ENCODE measurements around the gene EXOC4. TPM values are rescaled to one million over a fixed set of nuclear protein-coding genes. Genes with fewer than 3 reads are reported as not detected.

The EXOC4 gene
- total RNA-seq, 2 donors from 2014 or later: 48.9 to 102 TPM

DNA sequence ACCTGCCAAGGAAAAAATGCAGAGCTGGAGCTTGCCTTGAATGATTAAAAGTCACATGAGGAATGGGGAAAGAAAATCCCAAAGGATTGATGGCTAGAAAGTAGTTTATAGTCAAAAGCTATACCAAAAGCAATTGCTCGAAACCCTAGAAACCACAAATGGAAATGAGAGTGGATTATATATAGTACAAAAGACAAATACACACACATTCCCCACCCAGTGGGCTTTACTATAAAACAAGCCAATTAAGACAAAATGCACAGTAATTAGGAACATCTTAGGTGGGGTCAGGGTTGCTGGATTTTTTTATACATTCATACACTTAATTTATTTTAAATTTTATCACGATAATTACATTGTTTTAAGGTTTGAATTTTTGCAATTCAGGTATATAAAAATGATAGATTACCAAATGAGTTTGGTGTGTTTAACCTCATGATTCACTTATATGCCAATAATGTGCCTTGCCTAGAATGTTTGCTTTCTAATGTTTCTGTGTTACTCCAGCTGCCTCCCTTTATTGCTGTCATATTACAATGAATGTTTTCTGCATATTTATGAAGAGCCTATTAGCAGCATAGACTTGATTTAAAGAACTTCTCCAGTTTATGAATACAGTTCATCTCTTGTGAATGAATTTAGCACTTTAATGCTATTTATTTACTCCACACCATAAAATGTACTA lies 421.3 kb downstream of the EXOC4 start:
- WGBS: 95% methylated on average over 2 of the region's 2 CpGs
- Histone ChIP-seq H3K27me3 (replicated peaks; ENCODE audit: insufficient read depth) (no peaks in the 10 kb centered on the region), H3K36me3 (no peaks in the 10 kb centered on the region), H3K4me3 (no peak overlapping the region), H3K27ac (no peak overlapping the region), H3K9me3 (no peaks in the 10 kb centered on the region), H3K4me1 (replicated peaks) (no peaks in the 10 kb centered on the region)
- TF ChIP-seq, protein P1, sequence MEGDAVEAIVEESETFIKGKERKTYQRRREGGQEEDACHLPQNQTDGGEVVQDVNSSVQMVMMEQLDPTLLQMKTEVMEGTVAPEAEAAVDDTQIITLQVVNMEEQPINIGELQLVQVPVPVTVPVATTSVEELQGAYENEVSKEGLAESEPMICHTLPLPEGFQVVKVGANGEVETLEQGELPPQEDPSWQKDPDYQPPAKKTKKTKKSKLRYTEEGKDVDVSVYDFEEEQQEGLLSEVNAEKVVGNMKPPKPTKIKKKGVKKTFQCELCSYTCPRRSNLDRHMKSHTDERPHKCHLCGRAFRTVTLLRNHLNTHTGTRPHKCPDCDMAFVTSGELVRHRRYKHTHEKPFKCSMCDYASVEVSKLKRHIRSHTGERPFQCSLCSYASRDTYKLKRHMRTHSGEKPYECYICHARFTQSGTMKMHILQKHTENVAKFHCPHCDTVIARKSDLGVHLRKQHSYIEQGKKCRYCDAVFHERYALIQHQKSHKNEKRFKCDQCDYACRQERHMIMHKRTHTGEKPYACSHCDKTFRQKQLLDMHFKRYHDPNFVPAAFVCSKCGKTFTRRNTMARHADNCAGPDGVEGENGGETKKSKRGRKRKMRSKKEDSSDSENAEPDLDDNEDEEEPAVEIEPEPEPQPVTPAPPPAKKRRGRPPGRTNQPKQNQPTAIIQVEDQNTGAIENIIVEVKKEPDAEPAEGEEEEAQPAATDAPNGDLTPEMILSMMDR (IDR thresholded peaks at IDR 0.05): no peak
- TF ChIP-seq POLR2A (IDR thresholded peaks at IDR 0.05): no peak
- no peak for TF ChIP-seq POLR2AphosphoS5 (IDR thresholded peaks at IDR 0.05)
- DNase-seq (ENCODE audit: low spot score): no peak
- intact Hi-C loops (cut with DNase I): no loop called here

DNA sequence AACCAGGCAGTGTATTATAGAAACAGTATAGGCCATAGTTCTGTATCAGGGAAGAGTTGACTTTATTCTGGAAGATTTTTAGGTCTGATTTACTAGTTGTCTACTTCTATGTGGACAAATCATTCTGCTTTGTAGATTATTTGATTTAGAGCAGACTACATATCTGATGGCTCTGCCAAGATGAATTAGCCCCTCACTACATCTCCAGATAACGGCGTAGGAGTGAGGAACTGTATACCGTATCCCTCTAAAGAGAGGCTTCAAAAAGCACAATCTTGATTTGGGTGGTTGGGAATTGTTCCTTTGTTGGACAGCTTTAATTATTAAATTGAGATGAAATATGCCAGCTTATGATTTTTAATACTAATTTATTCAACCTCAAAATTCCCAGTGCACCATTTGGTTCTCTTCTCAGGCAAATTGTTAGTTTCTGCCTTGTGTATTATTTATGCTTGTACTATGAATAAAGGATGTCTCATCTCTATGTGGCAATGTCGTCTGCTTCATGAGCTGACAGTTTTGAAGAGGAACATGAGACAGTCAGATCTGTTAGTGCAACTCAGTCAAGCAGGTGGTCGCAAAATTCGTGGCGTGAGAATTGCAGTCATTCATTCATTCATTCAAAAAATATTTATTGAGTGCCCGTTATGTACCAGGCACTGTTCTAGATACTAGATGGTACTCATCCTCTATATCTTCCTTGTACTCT lies 422.8 kb downstream of the EXOC4 start:
- no peaks in the 10 kb centered on the region for H3K9me3 ChIP-seq
- TF ChIP-seq, protein P1 (IDR thresholded peaks at IDR 0.05): no peak
- TF ChIP-seq POLR2A (IDR thresholded peaks at IDR 0.05) (no peak), POLR2AphosphoS5 (IDR thresholded peaks at IDR 0.05) (no peak)
- H3K4me3 ChIP-seq: no peak overlapping the region
- WGBS: 89% methylated on average over 8 of the region's 8 CpGs
- no peaks in the 10 kb centered on the region for H3K27me3 ChIP-seq (replicated peaks; ENCODE audit: insufficient read depth)
- no peaks in the 10 kb centered on the region for H3K4me1 ChIP-seq (replicated peaks)
- intact Hi-C loops (cut with DNase I): no loop called here
- DNase-seq (ENCODE audit: low spot score): no peak
- no peaks in the 10 kb centered on the region for H3K36me3 ChIP-seq
- H3K27ac ChIP-seq: no peak overlapping the region

DNA sequence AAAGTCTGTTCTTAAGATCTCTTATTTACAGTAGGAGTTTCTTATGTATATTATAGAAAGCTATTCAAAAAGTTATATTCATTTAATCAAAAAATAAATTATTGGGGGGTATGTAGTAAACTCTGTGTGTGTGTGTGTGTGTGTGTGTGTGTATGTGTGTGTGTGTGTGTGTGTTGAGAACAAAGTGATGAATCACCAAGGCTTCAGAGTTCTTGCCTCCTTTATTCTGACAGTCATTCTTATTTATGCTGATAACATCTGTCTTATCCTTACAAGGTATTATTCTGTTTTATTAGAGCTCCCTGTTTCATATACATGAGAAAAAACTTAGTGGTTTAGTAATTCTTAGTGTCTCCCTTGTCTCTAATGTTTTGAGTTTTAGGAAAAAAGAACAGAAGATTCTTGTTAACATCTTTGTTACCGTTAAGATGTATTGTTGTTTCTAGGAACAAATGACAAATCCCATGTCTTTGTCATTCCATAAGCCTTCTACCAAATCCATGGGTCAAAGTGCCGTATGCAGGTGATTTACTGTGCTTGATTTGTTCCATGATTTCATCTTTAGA lies 424.0 kb downstream of the EXOC4 start:
- H3K4me1 ChIP-seq (replicated peaks): no peaks in the 10 kb centered on the region
- TF ChIP-seq POLR2AphosphoS5 (IDR thresholded peaks at IDR 0.05): no peak
- no peak for TF ChIP-seq POLR2A (IDR thresholded peaks at IDR 0.05)
- TF ChIP-seq, protein P1 (IDR thresholded peaks at IDR 0.05): no peak
- 64% methylated on average over 2 of the region's 2 CpGs for WGBS
- no peaks in the 10 kb centered on the region for H3K36me3 ChIP-seq
- H3K9me3 ChIP-seq: no peaks in the 10 kb centered on the region
- H3K27ac ChIP-seq: no peak overlapping the region
- intact Hi-C loops (cut with DNase I): no loop called here
- DNase-seq (ENCODE audit: low spot score): no peak
- no peak overlapping the region for H3K4me3 ChIP-seq
- H3K27me3 ChIP-seq (replicated peaks; ENCODE audit: insufficient read depth): no peaks in the 10 kb centered on the region

DNA sequence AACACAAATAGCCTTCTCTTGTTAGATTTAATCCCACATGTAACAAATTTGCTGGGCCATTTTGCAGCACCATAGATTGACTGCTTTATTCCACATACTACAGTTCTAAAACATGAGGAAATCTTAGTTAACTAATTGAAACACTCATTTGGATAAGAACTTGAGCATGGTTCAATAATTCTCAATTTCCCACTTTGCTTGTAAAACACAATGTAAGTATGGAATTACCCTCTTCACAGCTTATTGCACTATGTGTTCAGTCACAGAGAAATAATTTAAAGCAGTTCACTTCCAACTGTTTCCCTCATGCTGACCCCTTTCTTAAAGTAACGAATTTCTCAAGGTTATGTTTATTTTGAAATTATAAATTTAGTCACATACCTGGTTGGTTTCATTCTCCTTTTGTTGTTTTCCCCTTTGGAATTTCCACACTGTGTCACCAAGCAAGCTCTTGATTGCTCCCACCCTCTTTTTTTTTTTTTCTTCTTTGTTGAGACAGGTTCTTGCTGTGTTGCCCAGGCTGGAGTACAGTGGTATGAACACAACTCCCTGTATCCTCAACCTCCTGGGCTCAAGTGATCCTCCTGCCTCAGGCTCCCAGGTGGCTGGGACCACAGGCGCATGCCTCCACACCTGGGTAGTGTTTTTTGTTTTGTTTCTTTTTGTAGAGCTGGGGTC lies 425.4 kb downstream of the EXOC4 start:
- no peaks in the 10 kb centered on the region for H3K27me3 ChIP-seq (replicated peaks; ENCODE audit: insufficient read depth)
- no peak overlapping the region for H3K27ac ChIP-seq
- intact Hi-C loops (cut with DNase I): no loop called here
- no peaks in the 10 kb centered on the region for H3K4me1 ChIP-seq (replicated peaks)
- WGBS: 94% methylated on average over 2 of the region's 2 CpGs
- H3K36me3 ChIP-seq: no peaks in the 10 kb centered on the region
- H3K4me3 ChIP-seq: no peak overlapping the region
- no peaks in the 10 kb centered on the region for H3K9me3 ChIP-seq
- TF ChIP-seq POLR2A (IDR thresholded peaks at IDR 0.05): no peak
- TF ChIP-seq, protein P1 (IDR thresholded peaks at IDR 0.05): no peak
- no peak for TF ChIP-seq POLR2AphosphoS5 (IDR thresholded peaks at IDR 0.05)
- no peak for DNase-seq (ENCODE audit: low spot score)
